Stimulated activated CD4-positive, alpha-beta T cell treated with anti-CD3 and anti-CD28 coated beads, Interleukin-1b, Interleukin-23, amount 100 ng/mL, for 1 hour (primary cell): ENCODE data around the gene DEPP1.

Source experiments
- DNase-seq, 2 donors: peaks; one replicate each; pipeline ENCODE4 v3.0.0-alpha.2; 2020; ENCODE audit warnings: low read depth in 2 of 2

Gene DEPP1

DNA sequence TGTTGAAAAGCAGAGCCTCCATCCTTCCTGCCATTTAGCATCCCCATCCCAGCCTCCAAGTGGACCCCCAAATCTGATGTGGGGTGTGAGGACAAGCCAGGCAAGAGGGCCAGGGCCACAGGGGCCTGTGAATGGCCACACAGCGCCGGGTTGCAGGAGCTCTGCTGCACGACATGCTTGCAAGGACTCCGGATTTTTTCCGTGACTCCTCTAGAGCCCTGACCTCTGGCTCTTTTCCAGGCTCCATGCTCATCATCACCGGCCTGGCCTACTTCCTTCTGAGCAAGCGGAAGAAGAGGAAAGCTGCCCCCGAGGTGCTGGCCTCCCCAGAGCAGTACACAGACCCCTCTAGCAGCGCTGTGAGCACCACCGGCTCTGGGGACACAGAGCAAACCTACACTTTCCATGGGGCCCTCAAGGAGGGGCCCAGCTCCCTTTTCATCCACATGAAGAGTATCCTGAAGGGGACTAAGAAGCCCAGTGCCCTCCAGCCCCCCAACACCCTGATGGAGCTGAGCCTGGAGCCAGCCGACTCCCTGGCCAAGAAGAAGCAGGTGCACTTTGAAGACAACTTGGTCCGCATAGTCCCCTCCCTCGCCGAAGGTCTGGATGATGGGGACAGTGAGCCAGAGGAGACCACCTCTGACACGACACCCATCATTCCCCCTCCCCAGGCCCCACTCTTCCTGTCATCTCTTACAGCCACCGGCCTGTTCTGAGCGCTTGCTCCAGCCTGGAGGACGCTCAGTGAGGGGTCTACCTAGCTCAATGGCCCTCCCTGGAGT, 44.0 kb downstream of the DEPP1 start:
- no peak for DNase-seq

DNA sequence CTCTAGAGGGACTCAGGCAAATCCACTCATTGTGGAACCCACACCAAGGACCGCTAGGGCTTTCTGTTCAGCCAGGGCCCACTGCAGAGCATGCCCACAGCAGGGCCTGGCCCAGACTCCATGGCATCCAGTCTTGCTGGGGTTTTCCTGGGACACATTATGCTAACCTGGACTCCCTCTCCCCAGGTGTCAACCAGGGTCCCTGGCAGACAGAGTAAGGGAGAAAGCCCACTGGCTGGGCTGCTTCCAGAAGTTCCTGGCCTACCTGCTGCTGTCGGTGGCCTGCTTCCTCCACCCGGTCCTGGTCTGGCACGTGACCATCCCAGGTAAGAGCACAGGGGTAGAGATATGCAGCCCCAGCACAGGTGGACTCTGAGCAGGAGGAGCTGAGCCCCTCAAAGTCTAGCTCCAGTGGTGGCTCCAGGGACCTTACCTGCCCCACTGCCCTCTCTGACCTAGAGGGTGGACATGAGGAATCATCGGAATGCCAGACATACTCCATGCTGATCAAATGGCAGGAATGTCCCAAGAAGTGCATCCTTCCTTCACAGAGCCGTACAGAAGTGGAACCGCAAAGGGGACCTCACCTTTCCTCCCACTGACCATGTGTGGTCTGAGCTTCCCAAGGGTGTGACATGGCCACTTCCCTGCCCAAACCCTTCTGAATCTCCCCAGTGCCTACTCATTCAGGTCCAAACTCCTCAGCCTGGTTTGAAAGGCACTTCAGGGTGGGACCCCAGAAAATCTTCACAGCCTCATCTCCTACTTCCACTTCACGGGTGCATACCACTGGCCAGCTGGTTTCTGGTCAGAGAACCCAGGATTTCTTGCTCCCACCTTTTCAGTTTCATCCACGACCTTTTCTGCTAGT, 44.9 kb downstream of the DEPP1 start:
- DNase-seq = no peak

DNA sequence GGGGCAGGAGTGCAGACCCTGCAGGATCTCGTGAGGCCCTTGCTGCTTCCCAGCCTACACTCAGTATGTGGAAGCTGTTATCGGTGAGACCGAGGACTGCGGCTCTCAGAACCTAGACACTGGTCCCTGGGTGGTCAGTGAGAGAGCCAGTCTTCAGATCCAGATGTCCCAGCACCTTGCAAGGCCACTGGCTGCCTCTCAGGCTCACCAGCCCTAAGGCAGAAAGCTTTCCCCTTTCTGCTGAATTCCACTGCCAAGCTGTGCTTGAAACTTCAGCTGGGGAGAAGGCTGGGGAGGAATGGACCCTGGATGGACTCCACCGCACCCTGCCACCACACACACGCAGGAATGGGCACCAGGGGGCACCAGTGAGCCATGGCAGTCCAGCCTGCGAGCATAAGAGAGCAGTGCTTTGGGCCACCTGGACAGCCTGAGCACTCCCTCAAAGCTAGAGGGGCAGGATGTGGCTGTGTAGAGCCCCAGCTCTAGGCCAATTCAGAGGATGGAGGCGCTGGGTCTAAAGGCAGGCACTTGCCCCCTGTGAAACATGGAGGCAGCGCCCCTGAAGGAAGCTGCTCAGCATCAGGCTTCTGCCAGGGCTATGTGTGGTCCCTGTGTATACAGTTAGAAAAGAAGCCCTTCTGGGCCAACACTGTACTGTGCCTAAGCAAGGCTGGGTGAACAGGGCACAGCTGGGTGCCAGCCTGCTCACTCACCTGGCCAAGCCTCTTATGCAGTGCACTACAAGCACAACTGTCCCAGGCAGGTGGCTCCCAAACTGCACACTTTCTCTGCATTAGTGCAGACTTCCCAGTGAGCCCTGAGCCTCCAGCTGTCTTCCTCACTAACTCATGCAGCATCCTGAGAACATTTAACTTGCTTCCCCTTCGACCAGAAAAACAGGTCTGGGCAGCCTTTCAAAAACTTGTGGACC, 45.8 kb downstream of the DEPP1 start:
- peak; percentile 50 to 73 for DNase-seq

DNA sequence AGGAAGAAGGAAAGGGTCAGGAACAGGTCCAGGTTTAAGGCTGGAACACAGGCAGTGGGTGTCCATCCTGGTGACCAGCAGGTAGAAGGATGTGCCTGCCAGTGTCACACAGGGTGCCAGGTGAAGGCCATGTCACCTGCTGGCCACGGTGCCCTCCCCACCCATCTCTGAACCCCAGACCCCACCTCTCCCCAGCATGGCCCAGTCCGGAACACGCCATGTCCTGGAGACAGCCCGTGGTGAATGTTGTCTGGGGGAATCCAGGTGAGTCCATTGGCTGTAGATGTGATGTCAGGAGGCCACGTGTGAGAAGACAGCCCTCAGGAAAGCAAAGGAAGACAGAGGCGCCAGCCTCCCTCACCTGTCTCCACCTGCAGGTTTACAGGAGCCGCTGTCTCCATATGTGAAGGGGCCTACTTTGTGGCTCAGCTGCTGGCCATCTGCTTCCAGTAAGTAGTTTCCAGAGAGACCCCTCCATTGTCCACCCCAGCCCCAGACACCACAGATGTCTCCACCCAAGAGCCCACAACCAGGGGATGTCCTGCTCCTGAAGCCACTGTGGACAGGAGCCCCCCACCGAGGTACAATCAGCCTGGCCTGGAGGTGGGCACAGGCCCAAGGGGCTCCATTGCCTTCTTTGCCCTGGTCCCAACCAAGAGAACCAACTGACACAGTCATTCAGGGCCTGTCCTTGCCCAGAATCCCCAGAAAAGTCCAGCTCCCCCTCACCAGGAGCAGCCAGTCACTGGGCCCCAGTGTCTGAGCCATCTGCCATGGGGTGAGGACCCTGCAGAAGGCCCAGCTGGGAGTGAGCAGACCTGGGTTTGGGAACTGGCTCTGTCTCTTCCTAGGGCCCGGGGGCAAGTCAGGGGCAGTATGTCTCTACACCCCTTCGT, 46.7 kb downstream of the DEPP1 start:
- DNase-seq = no peak

DNA sequence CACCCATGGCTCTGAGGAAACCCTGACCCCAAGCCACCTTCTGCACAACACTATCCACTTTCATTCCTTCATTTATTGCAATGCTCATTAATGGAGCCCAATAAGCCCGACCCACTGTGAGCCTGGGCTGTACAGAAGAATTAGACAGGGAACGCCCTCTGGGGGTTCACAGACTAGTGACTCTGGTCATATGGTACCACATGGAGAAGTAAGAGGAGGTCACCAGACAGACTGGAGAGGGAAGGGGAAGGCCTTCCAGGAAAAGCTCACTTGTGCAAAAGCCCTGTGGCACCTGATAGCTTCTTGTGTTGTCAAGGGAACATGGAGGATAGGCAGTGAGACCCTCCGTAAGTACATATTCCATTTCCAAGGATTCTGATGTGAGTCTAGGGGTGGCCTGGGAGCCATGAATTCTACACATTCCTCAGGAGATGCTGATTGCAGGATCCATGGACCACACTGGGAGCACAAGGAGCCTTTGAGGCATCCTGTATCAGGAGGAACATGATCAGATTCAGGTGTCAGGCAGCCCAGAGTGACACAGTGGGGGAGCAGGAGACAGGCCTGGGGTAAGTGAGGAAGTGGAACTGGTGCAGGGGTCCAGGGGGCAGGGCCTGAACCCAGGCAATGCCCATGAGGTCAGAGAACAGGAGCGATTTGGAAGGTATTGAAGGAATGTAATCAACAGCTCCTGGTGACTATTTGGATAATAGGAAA, 47.5 kb downstream of the DEPP1 start:
- no peak for DNase-seq

DNA sequence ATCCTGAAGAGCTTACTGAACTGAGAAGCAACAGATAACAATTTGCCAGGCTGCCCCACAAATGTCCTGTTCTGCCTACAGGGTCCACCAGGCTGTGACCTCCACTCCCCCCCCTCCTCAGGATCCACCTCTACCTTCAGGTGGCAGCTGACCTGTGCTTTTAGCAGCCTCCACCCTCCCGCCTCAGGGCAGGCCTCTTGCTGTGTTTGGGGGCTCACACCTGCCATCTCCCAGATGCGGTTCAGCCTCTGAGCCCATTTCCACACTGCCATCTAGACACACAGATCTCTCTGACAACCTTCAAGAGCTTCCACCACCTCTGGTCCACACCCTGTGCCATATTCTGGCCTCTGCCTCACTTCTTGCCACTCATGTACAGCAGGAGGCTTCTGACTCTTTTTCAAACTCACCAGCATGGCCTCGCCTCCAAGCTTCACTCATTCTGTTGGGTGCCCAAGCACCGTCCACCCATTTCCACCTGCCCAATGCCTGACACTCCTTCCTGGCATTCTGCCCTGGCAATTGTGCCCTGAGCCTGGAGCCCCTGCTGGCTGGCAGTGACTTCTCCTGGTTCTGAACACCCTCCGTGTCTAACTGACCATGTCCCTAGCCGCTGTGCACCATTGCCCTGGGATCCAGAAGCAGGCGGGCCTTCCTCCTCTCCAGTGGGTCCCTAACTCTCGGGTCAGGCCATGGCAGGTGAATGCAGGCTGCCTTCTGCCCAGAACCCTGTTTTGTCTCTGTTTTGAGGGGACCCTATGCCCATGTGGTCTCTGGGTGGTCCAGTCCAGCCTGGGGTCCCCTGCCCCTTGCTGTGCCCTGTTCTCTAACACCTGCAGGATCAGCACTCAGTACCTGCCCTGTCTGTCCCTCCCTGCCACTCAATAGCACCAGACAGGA, 49.0 kb downstream of the DEPP1 start:
- no peak for DNase-seq

DNA sequence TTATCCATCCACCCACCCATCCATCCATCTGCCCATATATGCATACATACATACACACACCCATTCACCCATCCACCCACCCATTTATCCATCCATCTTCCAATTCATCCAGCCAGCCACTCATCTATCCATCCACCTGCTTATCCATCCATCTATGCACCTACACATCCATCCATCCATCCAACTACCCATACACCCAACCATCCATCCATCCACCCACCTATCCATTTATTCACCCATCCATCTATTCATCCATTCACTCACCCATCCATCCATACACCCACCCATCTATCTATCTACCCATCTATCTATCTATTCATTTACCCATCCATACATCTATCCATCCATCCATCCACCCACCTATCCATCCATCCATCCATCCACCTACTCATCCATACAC, 50.1 kb downstream of the DEPP1 start:
- DNase-seq = no peak

DNA sequence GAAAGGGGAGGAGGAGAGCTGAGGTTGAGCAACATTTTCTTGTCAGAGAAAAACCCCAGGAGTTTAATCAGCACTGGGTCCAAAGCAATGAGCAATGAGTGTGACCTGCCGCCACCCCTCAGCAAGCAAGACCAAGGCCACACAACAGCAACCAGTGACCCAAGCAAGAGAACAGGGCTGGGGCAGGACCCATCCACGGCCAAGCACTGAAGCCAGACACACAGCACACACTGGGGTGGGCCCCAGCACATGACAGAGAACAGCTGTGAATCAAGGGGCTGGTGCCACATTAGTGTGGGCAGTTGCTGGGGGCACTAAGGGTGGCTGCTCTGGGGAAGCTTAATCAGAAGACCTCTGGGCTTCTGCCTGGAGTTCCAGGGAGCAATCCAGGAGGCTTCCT, 51.3 kb downstream of the DEPP1 start:
- DNase-seq = no peak

DNA sequence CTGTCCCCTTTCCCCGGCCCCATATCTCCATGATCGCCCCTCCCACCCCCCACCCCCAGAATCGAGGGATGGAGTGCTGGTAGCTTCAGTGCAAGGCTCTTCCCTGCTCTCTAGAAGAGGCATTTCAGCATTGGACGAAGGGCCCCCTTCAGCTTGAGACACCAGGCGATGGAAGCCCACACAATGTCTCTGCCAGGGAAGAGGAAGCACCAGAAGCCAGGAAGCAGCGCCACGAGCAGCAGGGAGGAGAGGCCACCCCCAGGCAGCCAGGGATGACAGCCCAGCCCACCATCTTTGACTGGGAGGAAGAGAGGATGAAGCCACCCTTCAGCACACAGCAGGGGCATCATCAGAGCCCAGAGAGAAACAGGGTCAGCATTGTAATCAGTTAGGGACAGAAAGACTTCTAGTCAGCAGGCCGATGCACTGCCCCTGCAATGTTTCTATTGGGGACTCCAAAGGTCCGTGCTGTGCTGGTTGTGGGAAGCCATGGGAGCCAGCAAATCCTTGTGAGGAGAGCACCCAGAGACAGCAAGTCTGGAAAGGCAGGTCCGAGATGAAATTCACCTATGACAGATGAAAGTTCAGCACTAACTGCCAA, 51.8 kb downstream of the DEPP1 start:
- DNase-seq = no peak
